ENCODE results near the gene LUZP4.

LUZP4 gene

GRCh38 chrX:115257711-115258110, 31.8 kb upstream of the LUZP4 start:
- H4K20me1 ChIP-seq (ENCODE audit: low read depth, low read length) = no peaks in the 10 kb centered on the region

GRCh38 chrX:115259238-115259875, 30.2 kb upstream of the LUZP4 start:
- H3K79me2 ChIP-seq (ENCODE audit: insufficient read depth, low read length) = no peaks in the 10 kb centered on the region
- no peak overlapping the region for H3K9ac ChIP-seq (ENCODE audit: low read length)
- no peak overlapping the region for H3K4me3 ChIP-seq (ENCODE audit: insufficient read depth, low read length, poor library complexity, severe bottlenecking)
- TF ChIP-seq CTCF (IDR thresholded peaks at IDR 0.05; ENCODE audit: insufficient read depth, low read length, poor library complexity, severe bottlenecking) (no peak), EZH2phosphoT487 (conservative IDR thresholded peaks at IDR 0.05; ENCODE audit: low read length) (no peak)
- no peaks in the 10 kb centered on the region for H3K27me3 ChIP-seq (ENCODE audit: low read length)
- no peak overlapping the region for H3K27ac ChIP-seq (ENCODE audit: low read depth, low read length)
- no peak overlapping the region for H2AFZ ChIP-seq (ENCODE audit: low read depth, low read length, severe bottlenecking)
- H3K4me2 ChIP-seq (ENCODE audit: low read depth, low read length, poor library complexity, severe bottlenecking) = no peak overlapping the region
- no peaks in the 10 kb centered on the region for H3K36me3 ChIP-seq (ENCODE audit: low read length)
- H3K9me2 ChIP-seq (replicated peaks; ENCODE audit: insufficient read depth, low read length) = no peaks in the 10 kb centered on the region
- H3F3A ChIP-seq (ENCODE audit: insufficient read depth) = no peaks in the 10 kb centered on the region
- no peaks in the 10 kb centered on the region for H3K9me3 ChIP-seq (ENCODE audit: insufficient read depth, low read length)
- H4K20me1 ChIP-seq (ENCODE audit: low read depth, low read length) = no peaks in the 10 kb centered on the region

More at GRCh38 chrX:115257711-115258110, 31.8 kb upstream of the LUZP4 start:
- Histone ChIP-seq H3K9ac (ENCODE audit: low read length) (no peak overlapping the region), H3K4me3 (ENCODE audit: insufficient read depth, low read length, poor library complexity, severe bottlenecking) (no peak overlapping the region), H3F3A (ENCODE audit: insufficient read depth) (no peaks in the 10 kb centered on the region), H3K9me3 (ENCODE audit: insufficient read depth, low read length) (no peaks in the 10 kb centered on the region), H3K36me3 (ENCODE audit: low read length) (no peaks in the 10 kb centered on the region), H3K27me3 (ENCODE audit: low read length) (no peaks in the 10 kb centered on the region), H3K27ac (ENCODE audit: low read depth, low read length) (no peak overlapping the region), H3K9me2 (replicated peaks; ENCODE audit: insufficient read depth, low read length) (no peaks in the 10 kb centered on the region), H3K79me2 (ENCODE audit: insufficient read depth, low read length) (no peaks in the 10 kb centered on the region), H2AFZ (ENCODE audit: low read depth, low read length, severe bottlenecking) (no peak overlapping the region), H3K4me2 (ENCODE audit: low read depth, low read length, poor library complexity, severe bottlenecking) (no peak overlapping the region)
- TF ChIP-seq EZH2phosphoT487 (conservative IDR thresholded peaks at IDR 0.05; ENCODE audit: low read length) = no peak
- TF ChIP-seq CTCF (IDR thresholded peaks at IDR 0.05; ENCODE audit: insufficient read depth, low read length, poor library complexity, severe bottlenecking) = no peak

GRCh38 chrX:115260330-115260729, 29.2 kb upstream of the LUZP4 start:
- no peaks in the 10 kb centered on the region for H3K36me3 ChIP-seq (ENCODE audit: low read length)
- no peaks in the 10 kb centered on the region for H3K9me3 ChIP-seq (ENCODE audit: insufficient read depth, low read length)
- no peak overlapping the region for H3K4me3 ChIP-seq (ENCODE audit: insufficient read depth, low read length, poor library complexity, severe bottlenecking)
- H3K27ac ChIP-seq (ENCODE audit: low read depth, low read length) = no peak overlapping the region
- H3K27me3 ChIP-seq (ENCODE audit: low read length) = no peaks in the 10 kb centered on the region
- H3K9ac ChIP-seq (ENCODE audit: low read length) = no peak overlapping the region
- no peaks in the 10 kb centered on the region for H3F3A ChIP-seq (ENCODE audit: insufficient read depth)
- H3K9me2 ChIP-seq (replicated peaks; ENCODE audit: insufficient read depth, low read length) = no peaks in the 10 kb centered on the region
- H4K20me1 ChIP-seq (ENCODE audit: low read depth, low read length) = no peaks in the 10 kb centered on the region
- TF ChIP-seq CTCF (IDR thresholded peaks at IDR 0.05; ENCODE audit: insufficient read depth, low read length, poor library complexity, severe bottlenecking) = no peak
- no peak for TF ChIP-seq EZH2phosphoT487 (conservative IDR thresholded peaks at IDR 0.05; ENCODE audit: low read length)
- no peak overlapping the region for H2AFZ ChIP-seq (ENCODE audit: low read depth, low read length, severe bottlenecking)
- H3K4me2 ChIP-seq (ENCODE audit: low read depth, low read length, poor library complexity, severe bottlenecking) = no peak overlapping the region
- no peaks in the 10 kb centered on the region for H3K79me2 ChIP-seq (ENCODE audit: insufficient read depth, low read length)

Data from SU-DHL-6 (cell line).